ENCODE results near the gene SMPD4. TPM values are rescaled to one million over a fixed set of nuclear protein-coding genes. Genes with fewer than 3 reads are reported as not detected.
"Not testable (repeated sequence)": the region's sequence is repeated elsewhere in the genome, so short reads cannot be mapped to it uniquely, and the experiment has no call there.

SMPD4 gene
- total RNA-seq, 1 experiment from 2014 or later, result 98.9 TPM

DNA sequence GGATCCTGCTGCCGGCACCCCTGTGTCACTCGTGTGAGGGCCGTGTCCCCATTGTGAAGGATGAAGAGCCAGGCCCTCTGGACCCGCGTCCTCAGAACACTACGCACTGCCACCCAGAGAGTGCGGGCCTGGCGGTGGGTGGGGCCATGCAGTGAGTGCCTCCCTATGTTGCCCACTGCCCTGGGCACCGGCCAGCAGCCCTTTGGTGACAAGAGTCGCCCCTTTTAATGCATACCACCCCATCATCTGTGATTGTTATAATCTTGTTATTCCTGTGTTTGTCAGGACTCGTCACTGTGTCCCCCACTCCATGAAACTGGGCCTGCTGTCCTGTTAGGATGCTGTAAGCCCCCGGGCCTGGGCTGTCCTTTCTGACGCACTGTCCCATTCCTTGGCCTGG lies 43.1 kb downstream of the SMPD4 start:
- CTCF ChIA-PET; intact Hi-C loops (cut with micrococcal nuclease); ATAC-seq; H3K4me1 ChIP-seq (ENCODE audit: control insufficient read depth in 1 of 2, insufficient read depth in 2 of 2, low read length in 2 of 2); H3K9ac ChIP-seq (ENCODE audit: low read length); POLR2A ChIA-PET; H4K20me1 ChIP-seq (ENCODE audit: insufficient read depth); H3K9me3 ChIP-seq (ENCODE audit: control insufficient read depth in 1 of 2, insufficient read depth in 1 of 2, low read depth in 1 of 2, low read length in 2 of 2); H2AFZ ChIP-seq (ENCODE audit: low read depth, low read length, poor library complexity, severe bottlenecking); H3K4me2 ChIP-seq (ENCODE audit: low read length); H3K27me3 ChIP-seq (ENCODE audit: insufficient read depth, low read length); BruUV-seq (replicated peaks); H3K9me2 ChIP-seq (ENCODE audit: insufficient read depth); H3K4me3 ChIP-seq (replicated peaks in 1 of 2; ENCODE audit: low read depth in 1 of 2, low read length in 2 of 2); DNase-seq (ENCODE audit: low read depth, low spot score); H3K79me2 ChIP-seq (ENCODE audit: insufficient read depth, low read length); H3K27ac ChIP-seq (ENCODE audit: low read depth, low read length); H3K36me3 ChIP-seq (ENCODE audit: control insufficient read depth in 1 of 2, insufficient read depth in 2 of 2, low read length in 2 of 2); RAD21 ChIA-PET (ENCODE audit: low non-redundant PET in 1 of 2, low total read pairs in 2 of 2, uncharacterized antibody in 2 of 2, unreplicated experiment in 2 of 2): not testable (repeated sequence)

DNA sequence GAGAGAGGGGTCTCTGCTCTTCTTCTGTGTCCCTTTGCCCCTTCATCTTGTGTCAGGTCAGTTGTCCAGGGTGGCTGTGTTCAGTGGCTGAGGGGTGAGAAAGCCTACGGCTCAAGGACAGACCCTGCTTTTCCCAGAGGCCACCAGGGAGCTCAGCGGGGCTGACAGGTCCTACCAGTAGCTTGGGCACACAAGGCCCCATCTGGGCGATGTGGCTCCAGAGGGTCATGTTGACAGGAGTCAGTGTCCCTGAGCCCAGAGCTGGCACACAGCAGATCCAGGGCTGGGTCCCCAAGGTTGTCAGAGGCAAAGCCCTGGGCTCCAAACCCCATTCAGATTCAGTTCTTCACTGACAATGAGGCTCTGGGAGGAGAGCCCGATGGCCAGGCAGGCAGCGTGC lies 44.3 kb downstream of the SMPD4 start:
- H2AFZ ChIP-seq (ENCODE audit: low read depth, low read length, poor library complexity, severe bottlenecking); H3K4me3 ChIP-seq (replicated peaks in 1 of 2; ENCODE audit: low read depth in 1 of 2, low read length in 2 of 2); RAD21 ChIA-PET (ENCODE audit: low non-redundant PET in 1 of 2, low total read pairs in 2 of 2, uncharacterized antibody in 2 of 2, unreplicated experiment in 2 of 2); H3K36me3 ChIP-seq (ENCODE audit: control insufficient read depth in 1 of 2, insufficient read depth in 2 of 2, low read length in 2 of 2); intact Hi-C loops (cut with micrococcal nuclease); CTCF ChIA-PET; H3K79me2 ChIP-seq (ENCODE audit: insufficient read depth, low read length); BruUV-seq (replicated peaks); DNase-seq (ENCODE audit: low read depth, low spot score); H3K27me3 ChIP-seq (ENCODE audit: insufficient read depth, low read length); H3K27ac ChIP-seq (ENCODE audit: low read depth, low read length); H3K9ac ChIP-seq (ENCODE audit: low read length); ATAC-seq; POLR2A ChIA-PET; H3K9me3 ChIP-seq (ENCODE audit: control insufficient read depth in 1 of 2, insufficient read depth in 1 of 2, low read depth in 1 of 2, low read length in 2 of 2); H4K20me1 ChIP-seq (ENCODE audit: insufficient read depth); H3K4me1 ChIP-seq (ENCODE audit: control insufficient read depth in 1 of 2, insufficient read depth in 2 of 2, low read length in 2 of 2); H3K4me2 ChIP-seq (ENCODE audit: low read length); H3K9me2 ChIP-seq (ENCODE audit: insufficient read depth): not testable (repeated sequence)

DNA sequence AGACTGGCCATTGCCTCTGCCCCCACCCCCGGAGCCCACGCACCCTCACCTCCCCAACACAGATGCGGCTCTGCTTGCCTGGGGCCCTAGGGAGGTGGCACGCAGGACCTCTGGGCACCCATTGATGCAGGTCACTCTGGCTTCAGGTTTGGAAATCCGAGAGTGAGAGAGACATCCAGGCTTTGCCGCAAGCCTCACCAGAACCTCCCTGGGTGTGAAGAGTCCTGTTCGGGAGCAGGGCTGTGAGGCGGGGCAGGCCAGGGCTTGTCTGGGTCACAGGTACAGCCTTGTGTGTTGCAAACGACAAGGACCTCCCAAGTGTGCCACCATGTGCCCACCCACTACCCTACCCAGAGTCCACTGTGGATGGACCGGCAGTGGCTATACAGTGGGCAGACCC lies 44.9 kb downstream of the SMPD4 start:
- H3K36me3 ChIP-seq (ENCODE audit: control insufficient read depth in 1 of 2, insufficient read depth in 2 of 2, low read length in 2 of 2); H2AFZ ChIP-seq (ENCODE audit: low read depth, low read length, poor library complexity, severe bottlenecking); POLR2A ChIA-PET; intact Hi-C loops (cut with micrococcal nuclease); CTCF ChIA-PET; H3K27me3 ChIP-seq (ENCODE audit: insufficient read depth, low read length); H3K4me3 ChIP-seq (replicated peaks in 1 of 2; ENCODE audit: low read depth in 1 of 2, low read length in 2 of 2); H3K79me2 ChIP-seq (ENCODE audit: insufficient read depth, low read length); ATAC-seq; H4K20me1 ChIP-seq (ENCODE audit: insufficient read depth); H3K9me3 ChIP-seq (ENCODE audit: control insufficient read depth in 1 of 2, insufficient read depth in 1 of 2, low read depth in 1 of 2, low read length in 2 of 2); H3K9me2 ChIP-seq (ENCODE audit: insufficient read depth); H3K4me2 ChIP-seq (ENCODE audit: low read length); DNase-seq (ENCODE audit: low read depth, low spot score); H3K9ac ChIP-seq (ENCODE audit: low read length); H3K27ac ChIP-seq (ENCODE audit: low read depth, low read length); RAD21 ChIA-PET (ENCODE audit: low non-redundant PET in 1 of 2, low total read pairs in 2 of 2, uncharacterized antibody in 2 of 2, unreplicated experiment in 2 of 2); H3K4me1 ChIP-seq (ENCODE audit: control insufficient read depth in 1 of 2, insufficient read depth in 2 of 2, low read length in 2 of 2); BruUV-seq (replicated peaks): not testable (repeated sequence)
